ENCODE measurements around the gene ZNF556.

DNA sequence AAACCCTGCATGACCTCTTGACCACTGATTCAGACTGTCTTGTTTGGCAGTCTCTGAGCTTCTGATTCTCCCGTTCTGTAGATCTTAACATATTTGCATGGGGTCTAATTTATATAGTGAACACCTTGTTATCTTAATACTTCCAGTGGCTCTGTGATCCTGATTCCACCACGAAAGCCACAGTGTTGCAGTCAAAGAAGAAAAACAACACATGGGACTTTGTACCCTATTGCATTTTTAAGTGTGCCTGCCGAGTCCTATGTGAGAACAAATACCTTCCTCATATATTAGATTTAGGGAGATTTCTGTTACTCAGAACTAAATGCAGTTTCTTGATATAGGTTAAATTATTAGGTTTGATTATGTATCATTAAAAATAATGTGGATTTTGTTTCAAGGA, 12.3 kb upstream of the ZNF556 start:
- TF ChIP-seq EZH2 (IDR thresholded peaks at IDR 0.05; ENCODE audit: insufficient read depth, poor library complexity, severe bottlenecking) (no peak), EZH2phosphoT487 (IDR thresholded peaks at IDR 0.05; ENCODE audit: insufficient read depth, low read depth) (no peak)

All from GM23248 (cell line).